ENCODE measurements around the gene DYTN. TPM values are rescaled to one million over a fixed set of nuclear protein-coding genes. Genes with fewer than 3 reads are reported as not detected.

The DYTN gene
- polyA plus RNA-seq, 2 of the 4 experiments (the other 2 are of a cell fraction), result not detected

DNA sequence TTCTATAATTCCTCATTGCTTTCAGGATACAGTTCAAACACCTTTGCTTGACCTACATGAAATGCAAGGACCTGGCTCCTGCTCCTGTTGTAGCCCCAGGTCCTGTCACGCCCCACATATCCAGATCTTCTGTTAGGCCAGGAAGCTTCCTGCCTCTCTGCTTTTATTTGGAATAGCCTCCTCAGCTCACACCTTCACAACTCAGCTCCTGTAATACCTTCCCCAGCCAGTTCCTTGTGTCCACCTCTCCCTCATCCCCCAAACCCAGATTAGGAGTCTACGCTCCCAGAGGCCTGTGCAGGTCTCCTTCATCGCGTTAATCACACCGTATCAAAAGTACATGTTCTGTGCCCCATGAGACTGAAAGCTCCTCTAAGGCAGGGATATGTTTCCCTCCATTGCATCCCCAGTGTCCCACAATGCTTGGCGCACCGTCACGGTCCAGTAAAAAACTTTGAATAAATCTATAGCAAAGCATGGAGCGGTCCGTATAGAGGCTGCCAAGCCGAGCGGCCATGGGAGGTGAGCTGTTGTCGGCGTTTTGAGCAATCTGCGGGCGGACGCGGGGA lies 46.6 kb upstream of the DYTN start:
- CTCF ChIA-PET, result interaction anchor here (1.3 kb wide), 1 partner anchor 16 kb away, joined by 6 read pairs; no protein-coding TSS in a partner anchor

DNA sequence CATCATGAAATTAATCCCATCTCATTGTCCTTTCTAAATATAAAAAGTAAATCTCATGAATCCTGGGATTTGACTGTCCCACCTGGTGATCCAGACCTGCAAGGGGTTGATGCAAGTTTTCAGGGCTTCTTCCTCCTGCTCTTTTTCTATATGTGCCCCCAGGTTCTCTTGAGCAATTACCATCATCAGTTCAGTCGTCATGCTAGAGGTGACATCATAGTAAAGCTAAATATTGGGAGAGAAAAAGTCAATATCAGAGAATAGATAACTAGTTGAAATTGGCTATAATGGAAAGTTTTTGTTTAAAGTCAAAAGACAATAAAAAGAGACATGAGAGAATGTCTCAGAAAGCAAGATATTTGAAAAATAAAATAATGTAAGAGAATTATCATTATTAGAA lies 38.6 kb upstream of the DYTN start:
- TF ChIP-seq ZFP36 (IDR thresholded peaks at IDR 0.05; ENCODE audit: borderline replicate concordance, partially characterized antibody), result no peak
- TF ChIP-seq, protein P1, sequence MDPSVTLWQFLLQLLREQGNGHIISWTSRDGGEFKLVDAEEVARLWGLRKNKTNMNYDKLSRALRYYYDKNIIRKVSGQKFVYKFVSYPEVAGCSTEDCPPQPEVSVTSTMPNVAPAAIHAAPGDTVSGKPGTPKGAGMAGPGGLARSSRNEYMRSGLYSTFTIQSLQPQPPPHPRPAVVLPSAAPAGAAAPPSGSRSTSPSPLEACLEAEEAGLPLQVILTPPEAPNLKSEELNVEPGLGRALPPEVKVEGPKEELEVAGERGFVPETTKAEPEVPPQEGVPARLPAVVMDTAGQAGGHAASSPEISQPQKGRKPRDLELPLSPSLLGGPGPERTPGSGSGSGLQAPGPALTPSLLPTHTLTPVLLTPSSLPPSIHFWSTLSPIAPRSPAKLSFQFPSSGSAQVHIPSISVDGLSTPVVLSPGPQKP (IDR thresholded peaks at IDR 0.05; ENCODE audit: low read depth, low read length), result no peak
- TF ChIP-seq, protein P2, sequence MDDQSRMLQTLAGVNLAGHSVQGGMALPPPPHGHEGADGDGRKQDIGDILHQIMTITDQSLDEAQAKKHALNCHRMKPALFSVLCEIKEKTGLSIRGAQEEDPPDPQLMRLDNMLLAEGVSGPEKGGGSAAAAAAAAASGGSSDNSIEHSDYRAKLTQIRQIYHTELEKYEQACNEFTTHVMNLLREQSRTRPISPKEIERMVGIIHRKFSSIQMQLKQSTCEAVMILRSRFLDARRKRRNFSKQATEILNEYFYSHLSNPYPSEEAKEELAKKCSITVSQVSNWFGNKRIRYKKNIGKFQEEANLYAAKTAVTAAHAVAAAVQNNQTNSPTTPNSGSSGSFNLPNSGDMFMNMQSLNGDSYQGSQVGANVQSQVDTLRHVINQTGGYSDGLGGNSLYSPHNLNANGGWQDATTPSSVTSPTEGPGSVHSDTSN (IDR thresholded peaks at IDR 0.05), result no peak
- no peak for TF ChIP-seq CHD2 (IDR thresholded peaks at IDR 0.05; ENCODE audit: low read length, partially characterized antibody)
- no peak for TF ChIP-seq TFCP2L1 (CRISPR knock-in tag; IDR thresholded peaks at IDR 0.05)
- no peak for TF ChIP-seq CEBPB (IDR thresholded peaks at IDR 0.05)
- no peak for TF ChIP-seq TP53 (CRISPR knock-in tag; IDR thresholded peaks at IDR 0.05)
- ChIA-PET CTCF (interaction anchor here (1.8 kb wide), 1 partner anchor 9 kb away, joined by 5 read pairs; no protein-coding TSS in a partner anchor), POLR2A (no interaction called here)
- Histone ChIP-seq H3K4me1 (no peaks in the 10 kb centered on the region), H3K9me3 (no peaks in the 10 kb centered on the region), H3K4me3 (no peak overlapping the region), H3K4me2 (no peak overlapping the region), H3K27ac (no peak overlapping the region)
- FAIRE-seq (no peak), ATAC-seq (no peak), DNase-seq (ENCODE audit: low read depth in 1 of 2, low spot score in 1 of 2) (no peak)
- WGBS (ENCODE audit: missing lambda C conversion rate), result 4% methylated on average over 1 of the region's 1 CpG

More for the DNA sequence above, 46.6 kb upstream of the DYTN start:
- WGBS (ENCODE audit: missing lambda C conversion rate), result 11% methylated on average over 18 of the region's 18 CpGs
- H3K4me2 ChIP-seq, result peak overlapping the region; percentile 95
- POLR2A ChIA-PET, result interaction anchor here (0.6 to 1.9 kb wide), 7 partner anchors 10 to 765 kb away, joined by 3 to 8 read pairs (median 3); partner anchors contain the start of genes CREB1 and KLF7
- TF ChIP-seq, protein P3, sequence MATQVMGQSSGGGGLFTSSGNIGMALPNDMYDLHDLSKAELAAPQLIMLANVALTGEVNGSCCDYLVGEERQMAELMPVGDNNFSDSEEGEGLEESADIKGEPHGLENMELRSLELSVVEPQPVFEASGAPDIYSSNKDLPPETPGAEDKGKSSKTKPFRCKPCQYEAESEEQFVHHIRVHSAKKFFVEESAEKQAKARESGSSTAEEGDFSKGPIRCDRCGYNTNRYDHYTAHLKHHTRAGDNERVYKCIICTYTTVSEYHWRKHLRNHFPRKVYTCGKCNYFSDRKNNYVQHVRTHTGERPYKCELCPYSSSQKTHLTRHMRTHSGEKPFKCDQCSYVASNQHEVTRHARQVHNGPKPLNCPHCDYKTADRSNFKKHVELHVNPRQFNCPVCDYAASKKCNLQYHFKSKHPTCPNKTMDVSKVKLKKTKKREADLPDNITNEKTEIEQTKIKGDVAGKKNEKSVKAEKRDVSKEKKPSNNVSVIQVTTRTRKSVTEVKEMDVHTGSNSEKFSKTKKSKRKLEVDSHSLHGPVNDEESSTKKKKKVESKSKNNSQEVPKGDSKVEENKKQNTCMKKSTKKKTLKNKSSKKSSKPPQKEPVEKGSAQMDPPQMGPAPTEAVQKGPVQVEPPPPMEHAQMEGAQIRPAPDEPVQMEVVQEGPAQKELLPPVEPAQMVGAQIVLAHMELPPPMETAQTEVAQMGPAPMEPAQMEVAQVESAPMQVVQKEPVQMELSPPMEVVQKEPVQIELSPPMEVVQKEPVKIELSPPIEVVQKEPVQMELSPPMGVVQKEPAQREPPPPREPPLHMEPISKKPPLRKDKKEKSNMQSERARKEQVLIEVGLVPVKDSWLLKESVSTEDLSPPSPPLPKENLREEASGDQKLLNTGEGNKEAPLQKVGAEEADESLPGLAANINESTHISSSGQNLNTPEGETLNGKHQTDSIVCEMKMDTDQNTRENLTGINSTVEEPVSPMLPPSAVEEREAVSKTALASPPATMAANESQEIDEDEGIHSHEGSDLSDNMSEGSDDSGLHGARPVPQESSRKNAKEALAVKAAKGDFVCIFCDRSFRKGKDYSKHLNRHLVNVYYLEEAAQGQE (IDR thresholded peaks at IDR 0.05), result no peak
- no peak for TF ChIP-seq FOSL2 (IDR thresholded peaks at IDR 0.05)
- peak; percentile 17; the same call in 1 of the 2 replicates for TF ChIP-seq FOSL2 (CRISPR knock-in tag; IDR thresholded peaks at IDR 0.05)
- TF ChIP-seq CEBPB (IDR thresholded peaks at IDR 0.05), result 0 out of 4 replicates have a peak, but pooled peaks of 1 of the 2 experiments have one; percentile 21
- TF ChIP-seq, protein P4, sequence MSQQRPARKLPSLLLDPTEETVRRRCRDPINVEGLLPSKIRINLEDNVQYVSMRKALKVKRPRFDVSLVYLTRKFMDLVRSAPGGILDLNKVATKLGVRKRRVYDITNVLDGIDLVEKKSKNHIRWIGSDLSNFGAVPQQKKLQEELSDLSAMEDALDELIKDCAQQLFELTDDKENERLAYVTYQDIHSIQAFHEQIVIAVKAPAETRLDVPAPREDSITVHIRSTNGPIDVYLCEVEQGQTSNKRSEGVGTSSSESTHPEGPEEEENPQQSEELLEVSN (IDR thresholded peaks at IDR 0.05; ENCODE audit: borderline replicate concordance, low read depth), result 0 out of 2 replicates have a peak, but pooled peaks have one; percentile 66
- peak overlapping the region; percentile 84 for H3K4me3 ChIP-seq
- ATAC-seq (peak; percentile 67 to 68), FAIRE-seq (no peak), DNase-seq (ENCODE audit: low read depth in 1 of 2, low spot score in 1 of 2) (peak in 1 of 2 experiments; percentile 3)
- peaks cover 10% of the 10 kb centered on the region for H3K4me1 ChIP-seq
- no peaks in the 10 kb centered on the region for H3K9me3 ChIP-seq
- peak overlapping the region; percentile 93 to 95 for H3K27ac ChIP-seq

DNA sequence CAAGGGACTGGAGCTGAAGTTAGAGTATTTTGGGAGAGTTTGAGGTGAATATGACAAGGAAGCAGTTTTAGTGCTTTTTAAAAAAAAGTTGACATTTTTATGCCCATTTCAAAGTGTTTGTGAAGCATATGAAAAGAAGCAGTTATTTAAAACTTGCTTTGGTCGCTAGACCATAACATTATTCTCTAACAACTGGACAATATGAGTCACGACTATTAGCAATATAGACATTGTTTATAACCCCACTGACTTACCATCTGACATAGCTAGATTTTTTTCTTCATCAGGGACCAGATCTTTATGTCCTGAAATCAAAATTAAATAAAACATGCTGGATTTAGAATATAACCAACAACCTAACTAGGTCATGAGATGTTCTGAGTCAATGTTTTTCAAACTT lies 22.6 kb upstream of the DYTN start:
- ChIA-PET CTCF (no interaction called here), POLR2A (no interaction called here)
- Histone ChIP-seq H3K27ac (no peak overlapping the region), H3K4me3 (no peak overlapping the region), H3K9me3 (no peaks in the 10 kb centered on the region), H3K4me2 (no peak overlapping the region), H3K4me1 (no peaks in the 10 kb centered on the region)
- ATAC-seq (no peak), FAIRE-seq (no peak), DNase-seq (ENCODE audit: low read depth in 1 of 2, low spot score in 1 of 2) (no peak)
- WGBS (ENCODE audit: missing lambda C conversion rate), result 4% methylated on average over 2 of the region's 2 CpGs
- TF ChIP-seq BHLHE40 (IDR thresholded peaks at IDR 0.05; ENCODE audit: low read depth, low read length), result no peak
- TF ChIP-seq, protein P5, sequence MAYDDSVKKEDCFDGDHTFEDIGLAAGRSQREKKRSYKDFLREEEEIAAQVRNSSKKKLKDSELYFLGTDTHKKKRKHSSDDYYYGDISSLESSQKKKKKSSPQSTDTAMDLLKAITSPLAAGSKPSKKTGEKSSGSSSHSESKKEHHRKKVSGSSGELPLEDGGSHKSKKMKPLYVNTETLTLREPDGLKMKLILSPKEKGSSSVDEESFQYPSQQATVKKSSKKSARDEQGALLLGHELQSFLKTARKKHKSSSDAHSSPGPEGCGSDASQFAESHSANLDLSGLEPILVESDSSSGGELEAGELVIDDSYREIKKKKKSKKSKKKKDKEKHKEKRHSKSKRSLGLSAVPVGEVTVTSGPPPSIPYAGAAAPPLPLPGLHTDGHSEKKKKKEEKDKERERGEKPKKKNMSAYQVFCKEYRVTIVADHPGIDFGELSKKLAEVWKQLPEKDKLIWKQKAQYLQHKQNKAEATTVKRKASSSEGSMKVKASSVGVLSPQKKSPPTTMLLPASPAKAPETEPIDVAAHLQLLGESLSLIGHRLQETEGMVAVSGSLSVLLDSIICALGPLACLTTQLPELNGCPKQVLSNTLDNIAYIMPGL (CRISPR knock-in tag; IDR thresholded peaks at IDR 0.05; ENCODE audit: borderline replicate concordance), result no peak
- TF ChIP-seq, protein P4 (IDR thresholded peaks at IDR 0.05; ENCODE audit: borderline replicate concordance, low read depth), result no peak
- no peak for TF ChIP-seq PHF8 (IDR thresholded peaks at IDR 0.05; ENCODE audit: borderline replicate concordance, low read depth)
- no peak for TF ChIP-seq KDM5A (IDR thresholded peaks at IDR 0.05)
- TF ChIP-seq, protein P2 (IDR thresholded peaks at IDR 0.05), result no peak
- no peak for TF ChIP-seq RAD21 (conservative IDR thresholded peaks at IDR 0.05 in 1 of 2, IDR thresholded peaks at IDR 0.05 in 1 of 2)
- no peak for TF ChIP-seq ZNF302 (CRISPR knock-in tag; IDR thresholded peaks at IDR 0.05)
- TF ChIP-seq, protein P6, sequence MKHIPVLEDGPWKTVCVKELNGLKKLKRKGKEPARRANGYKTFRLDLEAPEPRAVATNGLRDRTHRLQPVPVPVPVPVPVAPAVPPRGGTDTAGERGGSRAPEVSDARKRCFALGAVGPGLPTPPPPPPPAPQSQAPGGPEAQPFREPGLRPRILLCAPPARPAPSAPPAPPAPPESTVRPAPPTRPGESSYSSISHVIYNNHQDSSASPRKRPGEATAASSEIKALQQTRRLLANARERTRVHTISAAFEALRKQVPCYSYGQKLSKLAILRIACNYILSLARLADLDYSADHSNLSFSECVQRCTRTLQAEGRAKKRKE (CRISPR knock-in tag; IDR thresholded peaks at IDR 0.05; ENCODE audit: low read depth), result no peak
- no peak for TF ChIP-seq RNF2 (IDR thresholded peaks at IDR 0.05; ENCODE audit: borderline replicate concordance, low read depth)
